AG04450 (cell line): ENCODE measurements around the gene MYO9B. TPM values are rescaled to one million over a fixed set of nuclear protein-coding genes. Genes with fewer than 3 reads are reported as not detected.

Source experiments
- CTCF ChIA-PET: fragments of 300-600, 350-600 bp; formaldehyde crosslinking; extraction: SDS; loops from one replicate; lab custom pipeline; 2022; ENCODE audit warnings: antibody characterized with exemption, inconsistent platforms; lab: Charles Lee
- POLR2A ChIA-PET: fragments of 350-600 bp; formaldehyde crosslinking; extraction: SDS; loops from one replicate; lab custom pipeline; 2021; ENCODE audit warnings: antibody characterized with exemption, inconsistent platforms; lab: Yijun Ruan, JAX
- DNase-seq: peaks from one replicate; pipeline ENCODE4 v3.0.0-alpha.2; 2011; ENCODE audit warnings: low read depth, low spot score
- H3K27ac ChIP-seq: one replicate; pipeline ENCODE4 v1.5.1; 2012; ENCODE audit warnings: low read depth, low read length, control low read depth
- H3K27me3 ChIP-seq: one replicate; pipeline ENCODE4 v1.6.0; 2012; ENCODE audit warnings: low read length; ENCODE audit not compliant: control insufficient read depth, insufficient read depth
- H3K4me3 ChIP-seq: 2 replicates; pipeline ENCODE4 v1.5.1; 2011; ENCODE audit warnings: mild to moderate bottlenecking, low read depth, low read length, control low read depth
- H3K9me3 ChIP-seq: 2 replicates; pipeline ENCODE4 v1.5.1; 2012; ENCODE audit warnings: low read length; ENCODE audit not compliant: control insufficient read depth, insufficient read depth
- CTCF ChIP-seq: IDR thresholded peaks from 2 replicates; pipeline ENCODE4 v1.5.1; 2011; ENCODE audit warnings: low read depth, low read length, control low read depth, inconsistent platforms
- polyA plus RNA-seq: library from polyadenylated mRNA; depleted of rRNA; stranded (reverse); fragments of >200 nt; gene quantifications from 2 replicates; pipeline ENCODE4 v1.2.3, GENCODE V29; 2011

The MYO9B gene
- polyA plus RNA-seq, 1 experiment: 34.5 TPM

DNA sequence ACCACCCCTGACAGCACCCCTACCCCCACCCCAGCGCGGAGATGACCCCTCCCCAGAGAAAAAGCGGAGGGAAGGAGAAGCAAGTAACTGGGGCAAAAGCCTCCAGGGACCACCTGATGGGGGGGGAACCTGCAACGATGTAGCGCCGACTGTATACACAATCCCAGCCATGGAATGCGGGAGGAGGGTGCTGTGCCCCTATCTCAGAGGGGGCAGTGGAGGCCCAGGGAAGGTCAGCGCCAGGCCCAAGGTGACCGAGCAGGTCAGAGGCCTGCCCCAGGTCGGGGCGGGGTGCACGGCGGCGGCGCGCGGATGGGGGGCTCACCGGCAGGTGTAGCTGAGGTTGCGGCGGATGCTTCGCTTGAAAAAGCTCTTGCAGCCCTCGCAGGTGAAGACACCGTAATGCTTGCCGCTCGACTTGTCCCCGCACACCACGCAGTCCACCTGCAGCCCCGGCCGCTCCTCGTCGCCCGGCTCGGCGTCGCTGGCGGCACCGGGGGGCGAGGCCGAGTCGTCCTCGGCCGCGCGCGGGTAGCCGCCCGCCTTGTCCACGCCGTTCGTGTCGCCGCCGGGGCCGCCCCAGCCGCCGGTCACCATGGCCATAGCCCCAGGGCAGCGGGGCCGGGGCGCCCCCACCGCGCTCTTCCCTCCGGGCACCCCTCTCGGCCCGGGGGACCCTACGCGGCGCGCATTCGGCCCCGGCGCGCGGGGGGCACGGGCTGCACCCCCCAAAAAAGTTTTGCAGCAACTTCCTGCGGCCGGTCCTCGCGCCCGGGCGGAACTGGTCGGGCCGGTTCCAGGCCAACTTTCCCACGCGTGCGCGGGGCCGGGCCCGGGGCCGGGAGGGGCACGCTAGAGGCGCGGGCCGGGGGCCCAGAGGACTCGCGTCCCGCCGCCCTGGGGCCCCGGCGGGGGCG, 169.3 kb downstream of the MYO9B start:
- CTCF ChIA-PET: interaction anchor here (0.6 kb wide), 1 partner anchor 475 kb away, joined by 3 read pairs; no protein-coding TSS in a partner anchor
- no peak for TF ChIP-seq CTCF
- H3K9me3 ChIP-seq: no peaks in the 10 kb centered on the region; the same call in 1 of the 2 replicates
- H3K4me3 ChIP-seq: peak overlapping the region; percentile 86
- DNase-seq: no peak
- no peak overlapping the region for H3K27ac ChIP-seq
- no peaks in the 10 kb centered on the region for H3K27me3 ChIP-seq
- POLR2A ChIA-PET: no interaction called here

DNA sequence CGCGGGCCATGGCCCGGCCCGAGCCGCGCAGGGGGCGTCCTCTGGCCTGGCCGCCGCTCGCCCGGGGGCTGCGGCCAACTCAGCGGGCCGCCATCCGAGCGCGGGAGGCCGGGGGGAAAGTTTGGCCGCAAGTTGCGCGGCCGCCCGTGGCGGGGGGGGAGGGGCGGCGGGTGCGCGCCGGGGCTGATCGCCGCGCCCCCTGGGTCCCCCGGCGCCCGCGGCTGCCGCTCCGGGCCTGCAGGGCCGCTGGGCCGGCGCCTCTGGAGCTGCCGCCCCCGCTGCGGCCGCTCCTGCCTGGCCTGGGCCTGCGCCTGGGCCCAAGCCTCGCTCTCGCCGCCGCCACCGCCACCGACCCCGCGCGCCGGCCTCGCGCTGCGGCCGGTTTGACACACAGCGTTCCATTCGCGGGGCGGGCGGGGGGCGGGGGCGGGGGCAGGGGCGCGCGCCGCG, 170.0 kb downstream of the MYO9B start, which contains the start of gene NR2F6:
TSS of gene NR2F6 (minus strand) at position 385 of the 450 bp plus-strand sequence. CDS start 699 bp downstream, outside the sequence.
- TF ChIP-seq CTCF: no peak
- peak within 1 kb of the TSS; percentile 47 for H3K27ac ChIP-seq
- ChIA-PET POLR2A (interaction anchor here (0.7 kb wide), 3 partner anchors 55 to 687 kb away, joined by 3 to 8 read pairs (median 6); partner anchors contain the start of gene CCDC124), CTCF (no interaction called here)
- no peaks in the 10 kb centered on the region; the same call in 1 of the 2 replicates for H3K9me3 ChIP-seq
- no peak for DNase-seq
- peak within 1 kb of the TSS; percentile 86 for H3K4me3 ChIP-seq
- no peaks in the 10 kb centered on the region for H3K27me3 ChIP-seq

GRCh38 chr19:17246681-17247425, 171.3 kb downstream of the MYO9B start:
- H3K27ac ChIP-seq: peak overlapping the region; percentile 47
- ChIA-PET POLR2A (interaction anchor here (0.5 kb wide), 1 partner anchor 614 kb away, joined by 3 read pairs; no protein-coding TSS in a partner anchor), CTCF (no interaction called here)
- H3K9me3 ChIP-seq: no peaks in the 10 kb centered on the region; the same call in 1 of the 2 replicates
- peak overlapping the region; percentile 52; the same call in 1 of the 2 replicates for H3K4me3 ChIP-seq
- no peak for DNase-seq
- no peak for TF ChIP-seq CTCF
- H3K27me3 ChIP-seq: no peaks in the 10 kb centered on the region

GRCh38 chr19:17248011-17248776, 172.6 kb downstream of the MYO9B start:
- no peaks in the 10 kb centered on the region for H3K27me3 ChIP-seq
- H3K27ac ChIP-seq: no peak overlapping the region
- H3K9me3 ChIP-seq: no peaks in the 10 kb centered on the region; the same call in 1 of the 2 replicates
- no peak for TF ChIP-seq CTCF
- no peak for DNase-seq
- ChIA-PET POLR2A (no interaction called here), CTCF (interaction anchor here (0.7 to 1.1 kb wide), 2 partner anchors 11 to 12 kb away, joined by 3 to 4 read pairs; no protein-coding TSS in a partner anchor)
- no peak overlapping the region for H3K4me3 ChIP-seq
